ENCODE measurements around the gene ACACA.

The ACACA gene

GRCh38 chr17:37219876-37220606 lies 186.6 kb downstream of the ACACA start:
- DNase-seq = no peak

- DNase-seq = no peak
Measured at GRCh38 chr17:37218849-37219248, 187.8 kb downstream of the ACACA start.

GRCh38 chr17:37214416-37214815 lies 192.2 kb downstream of the ACACA start:
- no peak for DNase-seq

- DNase-seq = no peak
Measured at GRCh38 chr17:37213927-37214326, 192.7 kb downstream of the ACACA start.

- DNase-seq = peak; percentile 9
Measured at GRCh38 chr17:37212179-37212578, 194.5 kb downstream of the ACACA start.

GRCh38 chr17:37211136-37211535 lies 195.5 kb downstream of the ACACA start:
- no peak for DNase-seq

- no peak for DNase-seq
Measured at GRCh38 chr17:37207103-37207502, 199.5 kb downstream of the ACACA start.

GRCh38 chr17:37206299-37206698 lies 200.3 kb downstream of the ACACA start:
- DNase-seq = no peak

GRCh38 chr17:37200497-37200896 lies 206.1 kb downstream of the ACACA start:
- no peak for DNase-seq

- DNase-seq = no peak
Measured at GRCh38 chr17:37197336-37197735, 209.3 kb downstream of the ACACA start.

GRCh38 chr17:37194208-37194607 lies 212.4 kb downstream of the ACACA start:
- no peak for DNase-seq

GRCh38 chr17:37191219-37191618 lies 215.4 kb downstream of the ACACA start:
- DNase-seq = no peak

GRCh38 chr17:37190493-37190892 lies 216.1 kb downstream of the ACACA start:
- DNase-seq = no peak

GRCh38 chr17:37188157-37188556 lies 218.5 kb downstream of the ACACA start:
- DNase-seq = no peak

- DNase-seq = no peak
Measured at GRCh38 chr17:37187262-37187661, 219.4 kb downstream of the ACACA start.

- DNase-seq = no peak
Measured at GRCh38 chr17:37182786-37183465, 223.7 kb downstream of the ACACA start.

GRCh38 chr17:37180376-37180775 lies 226.3 kb downstream of the ACACA start:
- no peak for DNase-seq

GRCh38 chr17:37179893-37180292 lies 226.7 kb downstream of the ACACA start:
- DNase-seq = no peak

- DNase-seq = peak; percentile 73
Measured at GRCh38 chr17:37177254-37177870, 229.3 kb downstream of the ACACA start.

- no peak for DNase-seq
Measured at GRCh38 chr17:37176723-37177122, 229.9 kb downstream of the ACACA start.

- no peak for DNase-seq
Measured at GRCh38 chr17:37174205-37174604, 232.4 kb downstream of the ACACA start.

- DNase-seq = no peak
Measured at GRCh38 chr17:37170881-37171425, 235.7 kb downstream of the ACACA start.

- DNase-seq = no peak
Measured at GRCh38 chr17:37168731-37169353, 237.8 kb downstream of the ACACA start.
